Astrocyte (in vitro differentiated cells and primary cell): Measurements from ENCODE around the gene CASP3. TPM values are rescaled to one million over a fixed set of nuclear protein-coding genes. Genes with fewer than 3 reads are reported as not detected.

Source experiments
- DNase-seq: peaks from one replicate; pipeline ENCODE4 v3.0.0-alpha.2; 2010; ENCODE audit warnings: low read depth
- FAIRE-seq: peaks from 2 replicates; lab custom pipeline; 2011; peaks lifted over from hg19 to GRCh38; lab: Jason Lieb, UNC
- H2AFZ ChIP-seq: 2 replicates; pipeline ENCODE4 v1.6.0; 2012; ENCODE audit warnings: low read depth, low read length, inconsistent platforms
- H3K27ac ChIP-seq: 2 replicates; pipeline ENCODE4 v1.5.1; 2011; ENCODE audit warnings: low read depth, low read length, inconsistent platforms
- H3K27me3 ChIP-seq: 2 replicates; pipeline ENCODE4 v1.6.0; 2011; ENCODE audit warnings: low read length, inconsistent platforms; ENCODE audit not compliant: insufficient read depth
- H3K36me3 ChIP-seq: 2 replicates; pipeline ENCODE4 v1.5.1; 2011; ENCODE audit warnings: low read length, inconsistent platforms; ENCODE audit not compliant: insufficient read depth
- H3K4me1 ChIP-seq: 2 replicates; pipeline ENCODE4 v1.5.1; 2011; ENCODE audit warnings: low read length, inconsistent platforms; ENCODE audit not compliant: insufficient read depth
- H3K4me2 ChIP-seq: 2 replicates; pipeline ENCODE4 v1.6.0; 2012; ENCODE audit warnings: low read length, inconsistent platforms
- H3K4me3 ChIP-seq: 2 replicates; pipeline ENCODE4 v1.5.1; 2011; ENCODE audit warnings: low read depth, mild to moderate bottlenecking, low read length, inconsistent platforms; ENCODE audit not compliant: insufficient read depth
- H3K79me2 ChIP-seq: 2 replicates; pipeline ENCODE4 v1.6.0; 2012; ENCODE audit warnings: mild to moderate bottlenecking, low read length, inconsistent platforms; ENCODE audit not compliant: insufficient read depth
- H3K9ac ChIP-seq: 2 replicates; pipeline ENCODE4 v1.6.0; 2012; ENCODE audit warnings: mild to moderate bottlenecking, low read length, inconsistent platforms
- H3K9me3 ChIP-seq: 2 replicates; pipeline ENCODE4 v1.5.1; 2012; ENCODE audit warnings: low read depth, mild to moderate bottlenecking, low read length, inconsistent platforms; ENCODE audit not compliant: insufficient read depth
- H4K20me1 ChIP-seq: 2 replicates; pipeline ENCODE4 v1.6.0; 2012; ENCODE audit warnings: low read length, inconsistent platforms; ENCODE audit not compliant: insufficient read depth
- H3K27ac Mint-ChIP-seq: one replicate; pipeline ENCODE4 v1.8.0; 2021; ENCODE audit warnings: mild to moderate bottlenecking, mixed read lengths; ENCODE audit not compliant: unreplicated experiment
- H3K27me3 Mint-ChIP-seq: one replicate; pipeline ENCODE4 v1.8.0; 2021; ENCODE audit warnings: low read depth, mixed read lengths; ENCODE audit not compliant: unreplicated experiment
- H3K36me3 Mint-ChIP-seq: one replicate; pipeline ENCODE4 v1.8.0; 2021; ENCODE audit warnings: low read depth, mixed read lengths; ENCODE audit not compliant: unreplicated experiment
- H3K4me1 Mint-ChIP-seq: one replicate; pipeline ENCODE4 v1.8.0; 2021; ENCODE audit warnings: low read depth, mixed read lengths; ENCODE audit not compliant: unreplicated experiment
- H3K4me3 Mint-ChIP-seq: one replicate; pipeline ENCODE4 v1.8.0; 2021; ENCODE audit warnings: mild to moderate bottlenecking, moderate library complexity, mixed read lengths; ENCODE audit not compliant: unreplicated experiment
- H3K9me3 Mint-ChIP-seq: one replicate; pipeline ENCODE4 v1.8.0; 2021; ENCODE audit warnings: mild to moderate bottlenecking, mixed read lengths; ENCODE audit not compliant: unreplicated experiment
- CTCF ChIP-seq: IDR thresholded peaks from 2 replicates; pipeline ENCODE4 v1.5.1; 2011; ENCODE audit warnings: low read depth, mild to moderate bottlenecking, inconsistent platforms, low read length, moderate library complexity; ENCODE audit not compliant: insufficient read depth
- EZH2 ChIP-seq: IDR thresholded peaks from 2 replicates; pipeline ENCODE4 v1.6.1; 2012; ENCODE audit warnings: mild to moderate bottlenecking, low read length, inconsistent platforms; ENCODE audit not compliant: insufficient read depth
- total RNA-seq: library from RNA; stranded (reverse); gene quantifications from 2 replicates; pipeline ENCODE4 v1.2.1, GENCODE V29; 2021

The CASP3 gene
- total RNA-seq, 1 donor from 2014 or later = 44.8 TPM

- no peak for TF ChIP-seq CTCF
- no peak for TF ChIP-seq EZH2
- Histone ChIP-seq H3K9me3 (no peaks in the 10 kb centered on the region), H3K4me1 (no peaks in the 10 kb centered on the region), H3K4me2 (no peak overlapping the region), H3K9ac (no peak overlapping the region), H3K36me3 (peaks cover 3% of the 10 kb centered on the region), H4K20me1 (no peaks in the 10 kb centered on the region), H3K27ac (no peak overlapping the region), H2AFZ (no peak overlapping the region), H3K27me3 (no peaks in the 10 kb centered on the region), H3K79me2 (no peaks in the 10 kb centered on the region), H3K4me3 (no peak overlapping the region)
- no peak for DNase-seq
- Mint-ChIP-seq H3K27ac (no peak overlapping the region), H3K9me3 (no peaks in the 10 kb centered on the region), H3K36me3 (no peaks in the 10 kb centered on the region), H3K27me3 (no peaks in the 10 kb centered on the region), H3K4me1 (peaks cover 9% of the 10 kb centered on the region), H3K4me3 (no peak overlapping the region)
- FAIRE-seq = no peak
Measured at GRCh38 chr4:184695178-184695896, 46.1 kb upstream of the CASP3 start.

DNA sequence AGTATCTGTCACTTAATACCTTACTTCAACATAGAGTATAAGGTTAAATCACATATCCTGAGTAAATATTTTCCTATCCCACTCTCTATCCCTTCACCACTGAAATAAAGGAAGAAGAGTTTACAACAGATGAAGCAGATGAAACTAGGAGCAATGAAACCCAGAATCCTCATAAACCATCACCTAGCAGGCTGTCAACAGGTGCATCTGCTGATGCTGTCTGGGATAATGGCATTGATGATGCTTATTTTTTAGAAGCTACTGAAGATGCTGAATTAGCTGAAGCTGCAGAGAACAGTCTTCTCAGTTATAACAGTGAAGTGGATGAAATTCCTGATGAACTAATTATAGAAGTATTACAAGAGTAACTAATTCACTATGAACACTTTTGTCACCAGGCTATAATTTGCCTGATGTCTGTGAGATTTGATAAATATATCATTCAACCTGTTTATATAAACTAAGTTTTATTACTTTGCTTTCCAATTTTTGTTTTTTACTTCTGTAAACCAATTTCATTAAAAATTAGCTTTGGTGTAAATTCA, 45.2 kb upstream of the CASP3 start:
- peaks cover 3% of the 10 kb centered on the region for H3K36me3 ChIP-seq
- H3K9me3 Mint-ChIP-seq = no peaks in the 10 kb centered on the region
- no peak for FAIRE-seq

More for the DNA sequence above, 45.2 kb upstream of the CASP3 start:
- H3K79me2 ChIP-seq = no peaks in the 10 kb centered on the region
- H3K9me3 ChIP-seq = no peaks in the 10 kb centered on the region
- no peak overlapping the region for H3K9ac ChIP-seq
- no peaks in the 10 kb centered on the region for H3K27me3 ChIP-seq
- H3K4me3 ChIP-seq = no peak overlapping the region
- DNase-seq = no peak
- TF ChIP-seq EZH2 = no peak
- no peak for TF ChIP-seq CTCF
- H3K27ac ChIP-seq = no peak overlapping the region
- Mint-ChIP-seq H3K27ac (no peak overlapping the region), H3K36me3 (no peaks in the 10 kb centered on the region), H3K27me3 (no peaks in the 10 kb centered on the region), H3K4me1 (peaks cover 3% of the 10 kb centered on the region), H3K4me3 (no peak overlapping the region)
- no peaks in the 10 kb centered on the region for H3K4me1 ChIP-seq
- no peak overlapping the region for H2AFZ ChIP-seq
- H4K20me1 ChIP-seq = no peaks in the 10 kb centered on the region
- H3K4me2 ChIP-seq = no peak overlapping the region
